Upper lobe of left lung (tissue), 4 donors: Measurements from ENCODE around the gene DIP2C.

Experiments used
- CTCF ChIP-seq, 6 experiments: fragments of 450-650 bp in 4 of 6; fragments of 200-600 bp in 2 of 6; sonication (generic) in 2 of 6; IDR thresholded peaks; one replicate each; pipeline ENCODE4 v1.5.1; 2016 to 2019; ENCODE audit warnings: antibody characterized with exemption in 6 of 6
- EP300 ChIP-seq, 4 donors: sonication (generic); formaldehyde crosslinking; IDR thresholded peaks; one replicate each; pipeline ENCODE4 v1.5.1; 2017; ENCODE audit warnings: antibody characterized with exemption in 4 of 4, control low read depth in 2 of 4
- POLR2A ChIP-seq, 4 donors: fragments of 450-650 bp; IDR thresholded peaks; one replicate each; pipeline ENCODE4 v1.5.1; 2016 to 2017; ENCODE audit warnings: antibody characterized with exemption in 4 of 4, mild to moderate bottlenecking in 2 of 4
- POLR2AphosphoS5 ChIP-seq, 2 donors: sonication (generic); formaldehyde crosslinking; IDR thresholded peaks; one replicate each; pipeline ENCODE4 v1.5.1; 2017; ENCODE audit warnings: antibody characterized with exemption in 2 of 2

DNA sequence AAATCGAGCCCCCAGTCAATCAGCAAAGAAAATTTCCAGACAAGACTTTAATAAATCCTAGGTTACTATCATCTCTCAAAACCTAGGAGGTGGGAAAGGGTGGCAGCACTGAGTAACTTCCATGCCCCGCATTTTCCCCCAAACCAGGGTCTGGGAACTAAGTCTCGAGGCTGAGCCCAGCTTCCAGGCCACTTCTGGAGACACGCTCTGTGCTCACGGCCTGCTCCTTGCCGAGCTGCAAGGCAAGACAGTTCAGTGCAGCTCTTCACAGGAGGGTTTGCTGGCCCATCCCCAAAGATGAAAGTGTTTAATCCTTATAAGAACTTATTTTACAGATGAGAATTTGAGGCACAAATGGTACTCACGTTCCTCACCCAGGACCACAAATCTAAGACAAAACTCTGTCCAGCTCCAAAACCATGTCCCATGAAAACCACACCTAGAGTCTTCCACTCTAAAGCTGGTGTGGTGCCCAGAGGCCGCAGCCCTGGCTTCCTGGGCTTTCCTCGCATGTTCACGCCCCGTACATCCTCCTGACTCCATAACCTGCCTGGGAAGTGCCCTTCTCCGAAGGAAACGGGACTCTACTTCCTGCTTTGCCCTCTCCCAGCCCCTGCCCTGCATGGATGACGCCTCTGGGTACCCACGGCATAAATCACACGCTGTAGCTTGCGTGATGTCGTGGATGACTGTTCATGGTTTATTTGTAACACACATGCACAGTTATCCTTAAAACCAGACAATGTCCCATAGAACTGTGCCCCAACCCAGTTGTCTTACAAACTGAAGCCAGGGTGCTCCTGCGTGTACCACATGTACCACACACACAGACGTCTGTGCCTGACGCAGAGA lies 201.2 kb downstream of the DIP2C start:
- TF ChIP-seq POLR2AphosphoS5 (IDR thresholded peaks at IDR 0.05) (no peak), EP300 (IDR thresholded peaks at IDR 0.05) (no peak), CTCF (IDR thresholded peaks at IDR 0.05) (no peak), POLR2A (IDR thresholded peaks at IDR 0.05) (no peak)
